ENCODE results near the gene RPL7A.
"Not testable (repeated sequence)": the region's sequence is repeated elsewhere in the genome, so short reads cannot be mapped to it uniquely, and the experiment has no call there.

The RPL7A gene

DNA sequence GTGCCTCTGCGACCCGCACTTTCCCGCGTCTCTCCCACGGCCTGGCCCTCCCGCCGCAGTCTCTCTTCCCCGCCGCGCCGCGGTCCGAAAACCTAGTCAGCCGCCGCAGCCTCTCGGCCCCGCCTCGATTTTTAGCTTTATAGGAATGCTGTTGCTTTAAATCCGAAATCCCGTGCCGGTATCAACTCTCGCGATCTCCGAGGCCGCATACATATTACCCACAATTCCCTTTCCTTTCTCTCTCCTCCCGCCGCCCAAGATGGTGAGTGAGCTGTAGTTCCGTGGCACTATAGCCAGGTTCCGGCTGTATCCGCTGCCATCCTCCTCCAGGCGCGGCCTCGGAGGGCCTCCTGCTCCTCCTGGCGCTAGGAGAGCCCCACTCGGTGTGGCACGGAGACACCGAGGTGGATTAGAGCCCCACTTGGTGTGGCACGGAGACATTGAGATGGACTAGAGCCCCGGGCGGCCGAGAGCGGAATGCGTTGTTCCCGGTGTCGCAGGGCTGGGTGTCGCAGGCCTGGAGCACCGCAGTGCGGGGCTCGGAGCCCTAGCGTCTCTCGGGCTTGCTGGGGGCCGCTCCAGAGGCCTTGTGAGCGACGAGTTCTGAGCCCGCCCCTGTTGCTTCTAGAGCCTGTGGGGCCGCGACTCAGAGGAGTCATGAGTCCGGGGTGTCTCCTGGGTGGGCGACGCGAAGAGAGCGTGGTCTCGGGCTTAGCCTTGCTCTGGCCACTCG, at the start of gene RPL7A, which contains the start of gene MED22:
RPL7A (plus strand) TSS at position 234 of the 733 bp plus-strand sequence; CDS start at position 260, 26 bp downstream.
MED22 (minus strand) TSS at position 147 of the 733 bp plus-strand sequence. CDS start 1,469 bp downstream, outside the sequence.
- peak; percentile 96 for DNase-seq (ENCODE audit: low spot score)

DNA sequence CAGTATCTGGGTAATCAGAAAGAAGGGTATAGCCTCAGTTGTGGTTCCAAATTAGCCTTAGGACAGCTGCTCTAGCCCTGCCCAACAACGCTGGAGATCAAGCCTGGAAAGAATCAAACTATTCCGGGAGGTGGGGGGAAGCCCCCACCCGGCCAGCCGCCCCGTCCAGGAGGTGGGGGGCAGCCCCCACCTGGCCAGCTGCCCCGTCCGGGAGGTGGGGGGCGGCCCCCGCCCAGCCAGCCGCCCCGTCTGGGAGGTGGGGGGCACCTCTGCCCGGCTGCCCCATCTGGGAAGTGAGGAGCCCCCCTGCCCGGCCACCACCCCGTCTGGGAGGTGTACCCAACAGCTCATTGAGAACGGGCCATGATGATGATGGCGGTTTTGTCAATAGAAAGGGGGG, 48.0 kb upstream of the RPL7A start:
- not testable (repeated sequence) for DNase-seq (ENCODE audit: low spot score)

DNA sequence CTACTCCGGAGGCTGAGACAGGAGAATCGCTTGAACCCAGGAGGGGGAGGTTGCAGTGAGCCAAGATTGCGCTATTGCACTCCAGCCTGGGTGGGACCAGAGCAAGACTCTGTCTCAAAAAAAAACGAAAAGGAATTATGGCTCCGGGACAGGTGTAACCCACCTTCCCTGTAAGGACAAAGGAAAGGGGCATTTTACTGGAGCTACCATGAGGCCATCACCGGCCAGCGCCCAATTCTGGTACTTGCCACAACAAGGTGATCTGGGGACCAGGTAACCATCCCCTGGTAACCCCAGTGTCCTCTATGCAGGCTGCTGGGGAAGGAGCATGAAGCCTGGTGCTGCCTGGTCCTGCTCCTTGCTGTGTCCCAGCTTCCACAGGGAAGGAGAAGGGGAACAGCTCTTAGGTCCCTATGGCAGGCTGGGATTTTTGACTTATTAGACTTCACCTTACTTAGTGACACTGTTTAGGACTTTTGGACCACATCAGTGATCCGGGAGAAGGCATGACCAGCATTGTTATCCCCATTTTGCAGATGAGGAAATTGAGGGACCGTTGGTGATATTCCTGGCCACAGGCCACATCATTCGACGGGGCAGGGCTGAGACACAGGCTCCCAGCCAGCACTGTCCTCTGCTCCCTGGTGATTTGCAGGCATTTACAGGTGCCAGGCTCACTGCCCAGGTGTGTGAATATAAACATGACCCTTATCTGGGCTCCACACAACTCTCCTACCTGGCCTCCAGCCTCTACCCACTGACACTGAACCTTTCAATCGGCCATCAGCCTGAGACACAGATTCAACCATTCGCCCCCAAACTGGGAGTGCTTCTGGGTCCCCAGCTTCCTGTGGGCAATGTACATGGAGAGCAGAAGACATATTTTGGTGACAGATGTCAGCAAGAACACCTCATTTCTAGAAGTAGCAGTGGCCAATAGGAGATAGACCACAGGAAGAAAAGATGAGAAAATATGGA, 46.5 kb upstream of the RPL7A start:
- no peak for DNase-seq (ENCODE audit: low spot score)

DNA sequence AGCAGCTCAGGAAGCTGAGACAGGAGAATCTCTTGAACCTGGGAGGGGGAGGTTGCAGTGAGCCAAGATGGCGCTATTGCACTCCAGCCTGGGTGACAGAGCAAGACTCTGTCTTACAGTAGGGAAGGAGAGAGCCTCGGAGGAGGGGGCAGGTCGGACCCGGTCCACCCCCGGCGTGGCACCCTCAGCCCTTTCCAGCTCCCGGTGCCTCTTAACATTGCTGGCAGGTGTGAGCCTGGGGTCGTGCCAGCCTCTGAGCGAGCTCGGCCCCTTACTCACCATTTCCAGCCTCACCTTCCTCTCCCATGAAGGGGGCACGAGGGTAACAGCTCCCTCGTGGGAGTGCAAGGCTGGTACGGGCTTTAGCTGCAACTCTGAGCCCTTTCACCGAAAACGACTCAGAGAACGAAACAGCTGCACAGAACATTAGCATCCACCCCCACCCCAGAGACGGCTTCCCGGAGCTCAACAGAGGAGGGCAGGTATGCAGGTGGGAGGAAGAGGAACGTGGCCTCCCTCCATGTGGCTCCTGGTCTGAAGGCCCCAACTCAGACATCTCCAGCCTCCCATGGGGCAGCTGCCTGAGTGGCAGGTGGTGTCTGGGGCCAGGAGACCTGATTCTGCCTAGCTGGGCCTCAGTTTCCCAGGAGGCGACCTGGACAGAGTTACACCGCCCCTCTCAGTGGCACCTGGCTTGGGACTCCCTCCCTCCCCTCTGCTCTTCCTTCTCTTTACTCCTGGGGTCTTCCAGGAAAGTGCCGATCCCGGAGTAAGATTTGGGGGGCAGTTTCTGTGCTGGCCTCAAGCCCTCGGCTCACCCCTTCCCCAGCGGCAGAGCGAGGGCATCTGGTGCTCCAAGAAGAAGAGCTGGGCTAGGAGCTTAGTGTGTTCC, 44.5 kb upstream of the RPL7A start:
- DNase-seq (ENCODE audit: low spot score): no peak

DNA sequence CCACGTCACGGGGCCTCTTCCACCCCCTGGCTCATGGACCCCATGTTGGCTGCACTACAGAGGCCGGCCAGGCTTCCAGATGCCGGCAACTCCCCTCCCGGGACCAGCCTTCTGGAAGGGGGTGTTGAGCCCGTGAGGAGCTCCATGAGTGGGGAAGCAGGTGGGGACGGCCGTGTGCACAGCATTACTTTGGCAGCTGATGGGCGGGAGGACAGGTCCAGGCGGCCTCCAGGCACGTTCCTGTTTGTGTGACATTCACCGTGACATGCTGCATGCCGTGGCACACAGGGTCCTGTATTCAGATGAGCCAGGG, 43.9 kb upstream of the RPL7A start:
- DNase-seq (ENCODE audit: low spot score): no peak

DNA sequence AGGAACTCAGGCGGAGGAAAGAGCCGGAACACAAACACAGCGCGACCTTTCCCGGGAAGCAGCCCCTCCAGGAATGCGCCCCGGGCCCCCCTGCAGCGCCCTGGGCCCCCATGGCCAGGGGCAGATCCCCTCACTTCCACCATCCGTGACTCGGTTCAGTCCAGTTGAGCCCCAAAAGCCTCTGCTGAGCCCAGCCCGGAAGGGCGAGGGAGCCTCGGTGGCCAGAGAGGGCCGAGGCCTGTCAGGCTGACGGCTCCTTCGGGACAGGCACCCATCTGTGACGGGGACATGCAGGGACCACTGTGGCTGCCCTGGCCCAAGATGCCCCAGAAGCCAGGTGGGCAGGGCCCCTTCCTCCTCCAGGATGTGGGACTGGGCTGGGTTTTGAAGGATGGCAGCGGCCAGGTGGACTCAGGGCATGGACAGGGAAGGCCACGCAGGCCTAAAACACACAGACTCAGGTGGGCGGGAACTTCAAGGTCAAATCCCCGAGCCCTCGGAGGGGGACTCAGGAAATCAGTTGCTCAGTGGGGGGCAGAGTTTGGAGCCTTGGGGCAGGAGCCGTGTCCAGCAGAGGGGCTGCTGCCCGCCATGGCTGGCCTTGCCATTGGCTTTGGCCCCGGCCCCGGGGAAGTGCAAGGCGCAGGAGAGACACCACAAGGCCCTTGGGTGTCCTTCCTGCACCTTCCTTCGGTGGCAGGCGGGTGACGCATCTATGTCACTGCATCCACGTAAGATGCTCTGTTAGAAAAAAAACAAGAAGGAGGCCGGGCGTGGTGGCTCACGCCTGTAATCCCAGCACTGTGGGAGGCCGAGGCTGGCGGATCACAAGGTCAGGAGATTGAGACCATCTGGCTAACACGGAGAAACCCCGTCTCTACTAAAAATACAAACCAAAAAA, 43.3 kb upstream of the RPL7A start:
- no peak for DNase-seq (ENCODE audit: low spot score)

DNA sequence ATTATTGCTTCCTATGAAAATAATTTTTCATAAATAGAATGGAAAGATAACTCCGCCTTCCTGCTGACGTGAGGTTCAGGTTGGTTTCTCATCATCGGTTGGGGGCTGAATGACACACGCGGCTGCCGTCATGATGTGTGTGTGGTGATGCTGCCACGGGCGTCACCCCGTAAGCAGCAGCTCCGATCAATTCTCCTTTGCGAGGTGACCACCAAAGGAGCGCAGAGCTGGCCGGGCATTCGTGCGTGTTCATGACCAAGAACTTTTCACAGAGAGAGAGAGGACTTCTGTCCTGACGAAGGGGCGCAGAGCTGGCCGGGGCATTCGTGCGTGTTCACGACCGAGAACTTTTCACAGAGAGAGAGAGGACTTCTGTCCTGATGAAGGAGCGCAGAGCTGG, 42.3 kb upstream of the RPL7A start:
- no peak for DNase-seq (ENCODE audit: low spot score)

DNA sequence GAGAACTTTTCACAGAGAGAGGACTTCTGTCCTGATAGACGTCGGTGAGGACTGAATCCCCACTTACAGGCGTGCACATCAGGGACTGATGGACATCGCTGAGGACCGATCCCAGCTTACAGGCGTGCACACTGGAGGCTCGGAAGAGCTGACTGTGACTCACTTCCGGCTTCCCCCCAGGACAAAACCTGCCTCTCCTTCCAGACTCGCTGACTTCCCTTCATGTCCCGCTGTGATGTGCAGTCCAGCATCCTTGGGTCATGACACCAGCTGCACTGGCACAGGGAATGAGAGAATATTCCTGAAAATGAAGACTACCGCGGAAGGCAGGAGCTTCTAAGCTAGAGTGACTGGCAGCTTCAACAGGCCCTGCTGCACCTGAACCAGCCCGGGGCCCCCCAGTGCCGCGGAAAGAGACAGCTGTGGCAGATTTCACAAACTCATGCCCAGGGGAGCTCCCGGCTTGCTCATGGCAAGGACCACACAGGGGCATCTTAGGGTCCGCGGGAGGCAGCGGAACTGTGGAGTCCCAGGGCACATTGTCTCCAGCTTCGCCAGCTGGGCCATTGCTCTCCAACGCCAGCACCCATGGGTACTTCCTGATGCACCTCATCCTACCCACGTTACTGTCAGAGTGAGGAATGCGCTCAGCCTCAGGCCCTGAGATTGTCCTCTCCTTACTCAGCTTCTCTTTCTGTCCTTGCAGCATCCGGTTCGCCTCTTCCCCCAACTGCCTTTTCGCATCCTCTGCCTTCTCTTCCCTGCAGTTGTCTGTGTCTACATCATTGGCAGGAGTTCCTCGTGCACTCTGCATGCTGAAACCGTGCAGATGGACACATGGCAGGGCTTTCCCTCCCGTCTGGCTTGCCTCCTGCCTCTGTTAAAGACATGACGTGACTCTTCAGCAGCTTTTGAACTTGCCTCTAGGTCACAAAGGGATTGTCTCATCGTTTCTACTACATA, 41.5 kb upstream of the RPL7A start:
- DNase-seq (ENCODE audit: low spot score): peak; percentile 41

DNA sequence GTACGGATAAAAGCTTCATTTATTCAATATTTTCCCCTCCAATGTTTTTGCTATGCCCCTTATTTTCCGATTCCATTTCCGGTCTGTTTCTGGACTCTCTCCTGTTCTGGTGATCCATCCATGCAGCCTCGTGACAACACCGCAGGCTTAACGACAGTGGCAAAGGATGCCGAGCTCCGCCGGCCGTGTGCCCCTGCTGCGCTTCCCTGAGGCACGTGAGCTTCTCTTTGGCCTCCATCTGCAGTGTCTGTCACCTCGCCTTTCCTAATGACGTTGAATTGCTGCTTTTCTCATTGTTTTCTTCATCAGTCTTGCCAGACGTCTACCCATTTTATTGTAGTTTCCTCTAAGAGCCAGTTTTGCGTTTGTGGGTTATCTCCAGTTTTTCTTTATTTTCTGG, 40.7 kb upstream of the RPL7A start:
- no peak for DNase-seq (ENCODE audit: low spot score)

DNA sequence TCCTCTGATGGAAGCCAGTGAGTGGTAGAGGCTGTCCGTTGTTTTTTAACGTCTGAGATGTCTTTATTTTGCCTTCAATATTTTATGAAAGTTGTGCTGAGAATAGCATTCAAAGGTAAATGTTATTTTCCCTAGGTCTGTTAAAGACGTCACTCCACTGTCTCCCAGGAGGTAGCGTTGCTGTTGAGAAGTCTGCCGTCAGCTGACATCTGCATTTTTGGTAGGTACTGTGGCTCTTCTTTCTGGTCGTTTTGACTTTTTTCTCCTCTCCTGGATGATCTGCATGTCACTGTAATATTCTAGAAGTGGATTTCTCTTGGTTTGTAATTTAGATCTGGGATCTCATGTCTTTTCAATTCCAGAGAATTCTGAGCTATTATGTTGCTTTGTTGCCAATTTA, 38.4 kb upstream of the RPL7A start:
- DNase-seq (ENCODE audit: low spot score): no peak

DNA sequence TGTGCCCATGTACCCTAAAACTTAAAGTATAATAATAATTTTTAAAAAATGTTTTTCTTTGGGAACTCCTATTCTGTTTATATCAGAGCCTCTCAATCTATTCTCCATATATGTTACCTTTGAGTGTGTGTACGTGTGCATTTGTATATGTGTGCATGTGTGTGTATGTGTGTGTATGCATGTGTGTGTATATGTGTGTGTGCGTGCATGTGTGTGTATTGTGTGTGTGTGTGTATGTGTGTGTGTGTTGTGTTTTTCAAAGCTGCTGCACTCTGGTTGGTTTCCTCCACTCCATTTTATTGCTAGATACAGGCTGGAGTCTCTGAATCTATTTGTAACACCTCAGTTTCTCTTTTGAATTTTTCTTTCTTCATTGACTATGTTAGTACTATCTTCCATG, 32.0 kb upstream of the RPL7A start:
- no peak for DNase-seq (ENCODE audit: low spot score)

DNA sequence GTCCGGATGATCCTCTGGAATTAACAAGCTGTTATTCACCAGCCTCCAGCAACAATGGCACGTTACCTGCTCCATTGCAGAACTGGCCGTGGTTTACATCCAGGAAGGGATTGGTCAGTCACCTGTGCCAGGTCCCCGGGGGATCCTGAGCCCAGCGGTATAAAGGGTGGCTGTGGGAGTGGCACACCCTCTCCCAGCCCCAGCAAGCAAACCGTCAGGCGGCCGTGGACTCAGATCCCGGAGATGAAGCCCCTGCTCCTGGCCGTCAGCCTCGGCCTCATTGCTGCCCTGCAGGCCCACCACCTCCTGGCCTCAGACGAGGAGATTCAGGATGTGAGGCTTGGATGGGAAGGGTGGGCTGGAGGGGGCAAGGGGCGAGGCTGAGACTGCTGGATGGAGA, 30.5 kb upstream of the RPL7A start:
- DNase-seq (ENCODE audit: low spot score): not testable (repeated sequence)

DNA sequence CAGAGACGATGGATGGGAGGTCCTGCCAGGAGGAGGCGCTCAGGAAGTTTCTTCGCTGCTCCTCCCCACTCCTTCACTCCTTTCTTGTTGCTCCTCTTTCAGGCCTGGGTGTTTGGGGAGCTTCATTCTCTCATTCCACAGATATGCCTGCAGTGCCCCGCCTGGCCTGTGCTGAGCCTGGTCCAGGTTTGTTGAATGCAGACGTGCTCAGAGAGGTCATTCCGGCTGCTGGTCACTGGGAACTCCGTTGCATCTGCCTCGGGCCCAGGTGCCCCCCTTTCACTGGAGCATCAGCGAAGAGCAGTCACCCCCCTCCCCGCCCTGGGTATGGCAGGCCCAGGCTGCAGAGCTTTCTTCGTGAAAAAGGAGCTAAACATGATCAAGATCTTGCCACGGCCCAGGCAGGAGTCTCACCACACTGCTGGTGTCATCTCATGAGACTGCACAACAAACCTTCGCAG, 27.6 kb upstream of the RPL7A start:
- DNase-seq (ENCODE audit: low spot score): no peak

DNA sequence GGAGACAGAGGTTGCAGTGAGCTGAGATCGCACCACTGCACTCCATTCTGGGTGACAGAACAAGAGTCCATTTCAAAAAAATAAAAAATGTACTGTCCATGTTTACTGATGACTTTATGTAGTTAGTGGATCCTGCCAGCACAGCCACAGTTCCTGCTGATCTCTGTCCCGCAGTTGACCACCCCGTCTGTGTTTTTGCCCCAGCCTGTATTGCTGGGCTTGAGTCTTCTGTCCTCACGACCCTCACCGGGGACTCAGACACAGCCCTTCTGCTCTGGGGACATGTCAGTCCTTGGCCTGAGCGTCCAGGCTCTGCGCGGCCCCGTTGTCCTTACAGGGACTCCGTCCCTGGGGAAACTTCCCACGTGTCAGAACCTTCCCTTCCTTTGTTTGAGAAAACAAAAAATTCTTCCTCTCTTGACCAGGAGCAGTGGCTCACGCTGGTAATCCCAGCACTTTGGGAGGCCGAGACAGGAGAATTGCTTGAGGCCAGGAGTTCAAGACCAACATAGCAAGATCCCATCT, 26.5 kb upstream of the RPL7A start:
- DNase-seq (ENCODE audit: low spot score): no peak

DNA sequence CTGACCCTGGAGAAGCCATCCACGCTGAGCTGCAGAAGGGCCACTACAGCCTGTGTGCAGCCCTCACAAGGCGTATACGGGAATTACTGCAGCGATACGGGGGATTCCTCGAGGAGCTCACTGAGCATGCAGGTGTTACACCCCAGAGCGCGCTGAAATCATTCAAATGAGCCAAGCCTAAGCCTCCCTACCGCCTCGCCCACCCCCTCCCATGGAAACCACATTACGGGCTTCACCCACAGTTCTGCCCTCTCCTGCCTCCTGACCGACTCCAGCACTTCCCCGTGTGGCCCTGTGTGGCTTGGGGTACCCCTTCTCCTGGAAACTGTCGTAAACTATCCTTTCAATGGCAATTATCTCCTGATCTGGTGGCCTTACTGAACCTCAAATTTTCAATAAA, 25.3 kb upstream of the RPL7A start:
- DNase-seq (ENCODE audit: low spot score): no peak

DNA sequence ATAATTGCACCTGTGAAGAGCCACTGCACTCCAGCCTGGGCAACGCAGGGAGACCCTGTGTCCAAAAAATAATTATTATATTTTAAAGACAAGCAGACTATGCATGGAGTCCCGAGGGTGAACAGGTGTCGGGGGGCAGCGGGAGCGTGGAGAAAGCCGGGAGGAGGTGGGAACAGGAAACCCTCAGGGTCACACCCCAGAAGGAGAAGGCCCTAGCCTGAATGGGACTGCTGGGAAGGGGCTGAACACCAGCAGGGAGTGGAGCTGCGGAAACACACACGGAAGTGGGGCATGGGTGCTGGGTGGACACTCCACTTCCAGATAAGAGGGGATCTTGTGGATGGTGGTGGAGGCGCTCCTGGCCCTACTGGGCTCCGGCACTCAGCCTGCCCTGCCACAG, 24.8 kb upstream of the RPL7A start:
- no peak for DNase-seq (ENCODE audit: low spot score)

DNA sequence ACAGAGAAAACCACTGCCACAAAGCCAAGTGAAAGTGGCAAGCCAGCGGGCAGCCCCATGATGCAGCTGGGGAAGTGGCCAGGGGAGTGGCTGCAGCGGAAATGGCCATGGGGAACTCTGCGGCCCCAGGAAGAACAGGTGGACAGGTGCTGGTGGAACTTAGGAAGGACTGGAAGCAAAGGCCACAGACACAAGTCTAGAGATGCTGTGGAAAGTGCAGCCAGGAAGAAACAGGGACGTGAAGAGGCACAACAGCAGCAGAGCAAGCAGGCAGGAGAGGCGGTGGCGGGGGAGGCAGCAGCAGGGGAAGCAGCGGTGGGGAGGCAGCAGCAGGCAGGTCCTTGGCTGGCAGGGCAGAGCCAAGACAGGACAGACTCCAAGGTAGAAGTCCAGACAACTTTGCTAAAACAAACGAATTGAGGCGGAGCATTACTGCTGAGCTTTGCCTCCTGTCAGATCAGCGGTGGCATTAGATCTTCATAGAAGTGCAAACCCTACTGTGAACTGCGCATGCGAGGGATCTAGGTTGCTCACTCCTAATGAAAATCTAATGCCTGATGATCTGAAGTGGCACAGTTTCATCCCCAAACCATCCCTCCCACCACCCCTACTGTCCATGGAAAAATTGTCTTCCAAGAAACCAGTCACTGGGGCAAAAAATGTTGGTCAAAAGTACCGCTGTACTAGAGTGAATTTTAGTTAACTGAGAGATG, 23.9 kb upstream of the RPL7A start:
- no peak for DNase-seq (ENCODE audit: low spot score)

DNA sequence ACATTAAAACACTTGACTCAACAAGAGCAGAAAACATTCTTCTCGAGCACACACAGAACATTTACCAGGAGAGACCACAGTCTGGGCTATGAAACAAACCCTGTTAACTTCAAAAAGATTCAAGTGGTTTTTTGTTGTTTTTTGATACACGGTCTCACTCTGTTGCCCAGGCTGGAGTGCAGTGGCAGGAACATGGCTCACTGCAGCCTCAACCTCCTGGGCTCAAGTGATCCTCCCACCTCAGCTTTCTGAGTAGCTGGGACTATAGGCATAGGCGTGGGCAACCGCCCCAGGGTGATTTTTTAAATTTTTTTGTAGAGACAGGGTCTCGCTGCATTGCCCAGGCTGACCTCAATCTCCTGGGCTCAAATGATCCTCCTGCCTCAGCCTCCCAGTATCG, 21.0 kb upstream of the RPL7A start:
- DNase-seq (ENCODE audit: low spot score): not testable (repeated sequence)
